ENCODE results near the gene POFUT2.

Gene POFUT2

GRCh38 chr21:45223236-45224185, 64.2 kb downstream of the POFUT2 start:
- TF ChIP-seq SIN3A (IDR thresholded peaks at IDR 0.05; ENCODE audit: borderline replicate concordance, insufficient read depth, low read length) (no peak), TAF1 (IDR thresholded peaks at IDR 0.05; ENCODE audit: borderline replicate concordance, insufficient read depth, low read length) (no peak), POLR2AphosphoS5 (IDR thresholded peaks at IDR 0.05; ENCODE audit: low read depth, low read length) (no peak), FOXP2 (optimal IDR thresholded peaks at IDR 0.05; ENCODE audit: borderline replicate concordance, extremely low read depth, extremely low read length, insufficient read depth) (no peak), REST (IDR thresholded peaks at IDR 0.05; ENCODE audit: insufficient read depth in 1 of 2, low read depth in 2 of 2, low read length in 2 of 2) (no peak)

GRCh38 chr21:45222001-45222400, 65.7 kb downstream of the POFUT2 start:
- TF ChIP-seq TAF1 (IDR thresholded peaks at IDR 0.05; ENCODE audit: borderline replicate concordance, insufficient read depth, low read length) (no peak), REST (IDR thresholded peaks at IDR 0.05; ENCODE audit: insufficient read depth in 1 of 2, low read depth in 2 of 2, low read length in 2 of 2) (no peak), FOXP2 (optimal IDR thresholded peaks at IDR 0.05; ENCODE audit: borderline replicate concordance, extremely low read depth, extremely low read length, insufficient read depth) (no peak), SIN3A (IDR thresholded peaks at IDR 0.05; ENCODE audit: borderline replicate concordance, insufficient read depth, low read length) (no peak), POLR2AphosphoS5 (IDR thresholded peaks at IDR 0.05; ENCODE audit: low read depth, low read length) (no peak)

- no peak for TF ChIP-seq REST (IDR thresholded peaks at IDR 0.05; ENCODE audit: insufficient read depth in 1 of 2, low read depth in 2 of 2, low read length in 2 of 2)
- TF ChIP-seq TAF1 (IDR thresholded peaks at IDR 0.05; ENCODE audit: borderline replicate concordance, insufficient read depth, low read length) = no peak
- TF ChIP-seq SIN3A (IDR thresholded peaks at IDR 0.05; ENCODE audit: borderline replicate concordance, insufficient read depth, low read length) = no peak
- TF ChIP-seq POLR2AphosphoS5 (IDR thresholded peaks at IDR 0.05; ENCODE audit: low read depth, low read length) = no peak
- TF ChIP-seq FOXP2 (optimal IDR thresholded peaks at IDR 0.05; ENCODE audit: borderline replicate concordance, extremely low read depth, extremely low read length, insufficient read depth) = no peak
These were observed 66.8 kb downstream of the POFUT2 start for GRCh38 chr21:45220714-45221490.

GRCh38 chr21:45220071-45220481, 67.6 kb downstream of the POFUT2 start:
- TF ChIP-seq POLR2AphosphoS5 (IDR thresholded peaks at IDR 0.05; ENCODE audit: low read depth, low read length) = no peak
- TF ChIP-seq FOXP2 (optimal IDR thresholded peaks at IDR 0.05; ENCODE audit: borderline replicate concordance, extremely low read depth, extremely low read length, insufficient read depth) = no peak
- TF ChIP-seq TAF1 (IDR thresholded peaks at IDR 0.05; ENCODE audit: borderline replicate concordance, insufficient read depth, low read length) = no peak
- TF ChIP-seq REST (IDR thresholded peaks at IDR 0.05; ENCODE audit: insufficient read depth in 1 of 2, low read depth in 2 of 2, low read length in 2 of 2) = no peak
- TF ChIP-seq SIN3A (IDR thresholded peaks at IDR 0.05; ENCODE audit: borderline replicate concordance, insufficient read depth, low read length) = no peak

All from PFSK-1 (cell line).